Measurements from ENCODE around the gene COL4A4. TPM values are rescaled to one million over a fixed set of nuclear protein-coding genes. Genes with fewer than 3 reads are reported as not detected.

COL4A4 gene
- total RNA-seq, 1 donor from 2014 or later = 0.41 TPM

GRCh38 chr2:227188292-227188691 lies 24.3 kb upstream of the COL4A4 start:
- Mint-ChIP-seq H3K4me3 (ENCODE audit: low read depth) (no peak overlapping the region), H3K27ac (no peak overlapping the region), H3K36me3 (ENCODE audit: insufficient read depth) (no peaks in the 10 kb centered on the region), H3K27me3 (peaks cover 5% of the 10 kb centered on the region), H3K4me1 (ENCODE audit: low read depth) (no peaks in the 10 kb centered on the region), H3K9me3 (ENCODE audit: low read depth) (peaks cover 3% of the 10 kb centered on the region)
- no peak for TF ChIP-seq CTCF (IDR thresholded peaks at IDR 0.05; ENCODE audit: unreplicated experiment)
- no peak for DNase-seq (ENCODE audit: low spot score, unreplicated experiment)

GRCh38 chr2:227186751-227187150 lies 22.7 kb upstream of the COL4A4 start:
- Mint-ChIP-seq H3K27me3 (peaks cover 5% of the 10 kb centered on the region), H3K27ac (no peak overlapping the region), H3K4me1 (ENCODE audit: low read depth) (no peaks in the 10 kb centered on the region), H3K36me3 (ENCODE audit: insufficient read depth) (no peaks in the 10 kb centered on the region), H3K9me3 (ENCODE audit: low read depth) (peaks cover 3% of the 10 kb centered on the region), H3K4me3 (ENCODE audit: low read depth) (no peak overlapping the region)
- DNase-seq (ENCODE audit: low spot score, unreplicated experiment) = no peak
- no peak for TF ChIP-seq CTCF (IDR thresholded peaks at IDR 0.05; ENCODE audit: unreplicated experiment)

GRCh38 chr2:227185615-227186232 lies 21.7 kb upstream of the COL4A4 start:
- Mint-ChIP-seq H3K4me1 (ENCODE audit: low read depth) (no peaks in the 10 kb centered on the region), H3K4me3 (ENCODE audit: low read depth) (no peak overlapping the region), H3K27me3 (peaks cover 5% of the 10 kb centered on the region), H3K9me3 (ENCODE audit: low read depth) (peaks cover 3% of the 10 kb centered on the region), H3K36me3 (ENCODE audit: insufficient read depth) (no peaks in the 10 kb centered on the region), H3K27ac (no peak overlapping the region)
- no peak for TF ChIP-seq CTCF (IDR thresholded peaks at IDR 0.05; ENCODE audit: unreplicated experiment)
- DNase-seq (ENCODE audit: low spot score, unreplicated experiment) = no peak

GRCh38 chr2:227183657-227184367 lies 19.8 kb upstream of the COL4A4 start:
- TF ChIP-seq CTCF (IDR thresholded peaks at IDR 0.05; ENCODE audit: unreplicated experiment) = no peak
- H3K27ac Mint-ChIP-seq = no peak overlapping the region
- no peaks in the 10 kb centered on the region for H3K4me1 Mint-ChIP-seq (ENCODE audit: low read depth)
- peaks cover 3% of the 10 kb centered on the region for H3K9me3 Mint-ChIP-seq (ENCODE audit: low read depth)
- no peak overlapping the region for H3K4me3 Mint-ChIP-seq (ENCODE audit: low read depth)
- DNase-seq (ENCODE audit: low spot score, unreplicated experiment) = no peak
- H3K36me3 Mint-ChIP-seq (ENCODE audit: insufficient read depth) = no peaks in the 10 kb centered on the region
- H3K27me3 Mint-ChIP-seq = peaks cover under 1% of the 10 kb centered on the region

- Mint-ChIP-seq H3K4me1 (ENCODE audit: low read depth) (no peaks in the 10 kb centered on the region), H3K4me3 (ENCODE audit: low read depth) (no peak overlapping the region), H3K27me3 (no peaks in the 10 kb centered on the region), H3K27ac (no peak overlapping the region), H3K36me3 (ENCODE audit: insufficient read depth) (no peaks in the 10 kb centered on the region), H3K9me3 (ENCODE audit: low read depth) (peaks cover 3% of the 10 kb centered on the region)
- TF ChIP-seq CTCF (IDR thresholded peaks at IDR 0.05; ENCODE audit: unreplicated experiment) = no peak
- no peak for DNase-seq (ENCODE audit: low spot score, unreplicated experiment)
Observed at GRCh38 chr2:227182765-227183164, 18.8 kb upstream of the COL4A4 start.
